B cell (primary cell): ENCODE data around the gene RUFY1. TPM values are rescaled to one million over a fixed set of nuclear protein-coding genes. Genes with fewer than 3 reads are reported as not detected.
"Not testable (repeated sequence)": the region's sequence is repeated elsewhere in the genome, so short reads cannot be mapped to it uniquely, and the experiment has no call there.

Source experiments
- ATAC-seq: fragments of 200-7000 bp; cut with Tn5 transposase; one replicate; pipeline ENCODE4 v1.10.0; 2021; ENCODE audit warnings: low read depth, mild to moderate bottlenecking, moderate number of reproducible peaks, moderate library complexity
- CTCF ChIA-PET: fragments of 350-600 bp; sonication (Branson Sonifier 250); formaldehyde crosslinking; loops from one replicate; lab custom pipeline; 2021; ENCODE audit warnings: antibody characterized with exemption, inconsistent platforms; lab: Charles Lee
- POLR2A ChIA-PET: fragments of 350-600 bp; sonication (Branson Sonifier 250); formaldehyde crosslinking; loops from one replicate; lab custom pipeline; 2021; ENCODE audit warnings: antibody characterized with exemption; lab: Charles Lee
- DNase-seq: peaks from one replicate; pipeline ENCODE4 v3.0.0; 2013
- H2AFZ ChIP-seq: 2 replicates; pipeline ENCODE4 v1.6.1; 2012; ENCODE audit warnings: mild to moderate bottlenecking, low read depth, low read length; ENCODE audit not compliant: insufficient read depth, poor library complexity, severe bottlenecking
- H3K27ac ChIP-seq, 2 donors: 1 replicate in 1 of 2; 2 replicates in 1 of 2; pipeline ENCODE4 v1.5.1; 2012 to 2013; ENCODE audit warnings: low read length in 2 of 2, mild to moderate bottlenecking in 2 of 2, moderate library complexity in 1 of 2
- H3K27me3 ChIP-seq, 4 experiments: fragments of 200-600 bp in 1 of 4; sonication (generic) in 1 of 4; replicated peaks in 1 of 4; 1 replicate in 2 of 4; 2 replicates in 2 of 4; pipeline versions ENCODE4 v1.6.1 to v1.7.0; 2013 to 2016; ENCODE audit warnings: low read length in 3 of 4, mild to moderate bottlenecking in 2 of 4, mixed read lengths in 1 of 4, moderate library complexity in 1 of 4; ENCODE audit not compliant: insufficient read depth in 4 of 4, control insufficient read depth in 3 of 4; ENCODE audit errors: control extremely low read depth in 1 of 4
- H3K36me3 ChIP-seq, 2 experiments: replicated peaks in 1 of 2; 1 replicate in 1 of 2; 2 replicates in 1 of 2; pipeline versions ENCODE4 v1.6.1 to v1.7.1; 2013; ENCODE audit warnings: low read length in 1 of 2; ENCODE audit not compliant: insufficient read depth in 2 of 2, control insufficient read depth in 1 of 2; ENCODE audit errors: control extremely low read depth in 1 of 2, extremely low read depth in 1 of 2
- H3K4me1 ChIP-seq, 2 donors: fragments of 200-600 bp in 1 of 2; sonication (generic) in 1 of 2; 1 replicate in 1 of 2; 2 replicates in 1 of 2; pipeline versions ENCODE4 v1.5.1 to v1.6.1; 2013 to 2017; ENCODE audit warnings: low read length in 2 of 2; ENCODE audit not compliant: control insufficient read depth in 2 of 2, insufficient read depth in 2 of 2
- H3K4me2 ChIP-seq: replicated peaks from 2 replicates; pipeline ENCODE3; 2012; ENCODE audit warnings: mild to moderate bottlenecking, low read depth, low read length; ENCODE audit not compliant: poor library complexity, severe bottlenecking
- H3K4me3 ChIP-seq, 5 experiments: fragments of 200-600 bp in 1 of 5; sonication (generic) in 1 of 5; 1 replicate in 3 of 5; 2 replicates in 2 of 5; pipeline versions ENCODE4 v1.5.1 to v1.7.0; 2011 to 2016; ENCODE audit warnings: low read length in 4 of 5, mild to moderate bottlenecking in 4 of 5, low read depth in 2 of 5, control low read depth in 1 of 5, moderate library complexity in 1 of 5; ENCODE audit not compliant: insufficient read depth in 1 of 5; ENCODE audit errors: control extremely low read depth in 1 of 5, extremely low read depth in 1 of 5
- H3K79me2 ChIP-seq: fragments of 200-600 bp; sonication (generic); one replicate; pipeline ENCODE4 v1.6.0; 2016; ENCODE audit warnings: low read length; ENCODE audit not compliant: control insufficient read depth, insufficient read depth
- H3K9ac ChIP-seq: fragments of 200-600 bp; sonication (generic); 2 replicates; pipeline ENCODE4 v1.6.1; 2017; ENCODE audit warnings: mild to moderate bottlenecking, low read length, moderate library complexity
- H3K9me3 ChIP-seq, 3 donors: one replicate each; pipeline versions ENCODE4 v1.6.1 to v1.7.1; 2013; ENCODE audit warnings: low read length in 2 of 3; ENCODE audit not compliant: control insufficient read depth in 2 of 3, insufficient read depth in 1 of 3; ENCODE audit errors: control extremely low read depth in 1 of 3
- H4K20me1 ChIP-seq: 2 replicates; pipeline ENCODE4 v1.6.0; 2012; ENCODE audit warnings: mild to moderate bottlenecking, low read length; ENCODE audit not compliant: insufficient read depth, control insufficient read depth, poor library complexity, severe bottlenecking
- H3K27ac Mint-ChIP-seq: one replicate; pipeline ENCODE4 v1.8.0; 2021; ENCODE audit warnings: mixed read lengths
- H3K27me3 Mint-ChIP-seq: one replicate; pipeline ENCODE4 v1.8.0; 2021; ENCODE audit warnings: mixed read lengths
- H3K4me1 Mint-ChIP-seq: one replicate; pipeline ENCODE4 v1.8.0; 2021; ENCODE audit warnings: mixed read lengths
- H3K4me3 Mint-ChIP-seq: one replicate; pipeline ENCODE4 v1.8.0; 2021; ENCODE audit warnings: mixed read lengths
- H3K9me3 Mint-ChIP-seq: one replicate; pipeline ENCODE4 v1.8.0; 2022; ENCODE audit warnings: mixed read lengths; ENCODE audit not compliant: insufficient read depth
- EZH2 ChIP-seq: IDR thresholded peaks from 2 replicates; pipeline ENCODE4 v1.6.1; 2012; ENCODE audit warnings: borderline replicate concordance, low read depth, mild to moderate bottlenecking, moderate library complexity, low read length; ENCODE audit not compliant: insufficient read depth, poor library complexity, severe bottlenecking
- WGBS: methylation state at CpG from one replicate; pipeline ENCODE4 v1.1.5; 2013; ENCODE audit warnings: missing lambda C conversion rate; ENCODE audit not compliant: insufficient coverage; 5-methylcytosine and 5-hydroxymethylcytosine counted together
- intact Hi-C: fragments of 100-400 bp; cut with micrococcal nuclease; formaldehyde crosslinking; loops from one replicate; pipeline ENCODE4 v1.10.0; 2022
- polyA plus RNA-seq: library from polyadenylated mRNA; depleted of rRNA; stranded (reverse); fragments of >200 nt; gene quantifications from 2 replicates; pipeline ENCODE4 v1.2.3, GENCODE V29; 2012
- total RNA-seq, 2 donors: library from RNA; stranded (reverse); fragments of 120-200 nt in 1 of 2; gene quantifications; 1 replicate in 1 of 2; 2 replicates in 1 of 2; pipeline versions ENCODE4 v1.2.3 to v1.2.4, GENCODE V29; 2013 to 2022
- TF ChIP-seq, protein P1 (sequence below): fragments of 200-600 bp; IDR thresholded peaks from one replicate; pipeline ENCODE4 v1.8.0; 2022; ENCODE audit warnings: antibody characterized with exemption, mild to moderate bottlenecking

Gene RUFY1
- total and polyA plus RNA-seq, 2 donors (not counting 1 experiment from before 2014, with no cell fraction given), result 38.5 to 99.8 TPM

DNA sequence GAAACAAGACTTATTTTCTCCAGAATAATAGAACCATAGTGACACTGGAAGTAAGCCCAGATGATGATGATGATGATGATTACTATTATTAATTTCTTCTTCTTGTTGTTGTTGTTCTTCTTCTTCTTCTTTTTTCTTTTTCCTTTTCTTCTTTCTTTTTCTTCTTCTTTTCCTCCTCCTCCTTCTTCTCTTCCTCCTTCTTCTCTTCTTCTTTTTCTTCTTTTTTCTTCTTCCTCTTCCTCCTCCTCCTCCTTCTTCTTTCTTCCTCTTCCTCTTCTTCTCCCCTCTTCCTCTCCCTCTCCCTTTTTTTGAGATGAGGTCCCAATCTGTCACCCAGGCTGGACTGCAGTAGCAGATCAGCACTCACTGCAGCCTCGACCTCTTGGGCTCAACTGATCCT, 40.5 kb upstream of the RUFY1 start:
- H3K4me1 ChIP-seq, result peaks cover 0 to 11% of the 10 kb centered on the region in 2 donors
- Mint-ChIP-seq H3K9me3 (no peaks in the 10 kb centered on the region), H3K27me3 (no peaks in the 10 kb centered on the region), H3K27ac (no peak overlapping the region), H3K4me3 (no peak overlapping the region), H3K4me1 (peaks cover 8% of the 10 kb centered on the region)
- H3K4me2 ChIP-seq, result no peak overlapping the region
- DNase-seq, result no peak
- H3K27me3 ChIP-seq, result peaks cover 0 to 3% (median 0%) of the 10 kb centered on the region in 4 experiments
- H2AFZ ChIP-seq, result no peak overlapping the region
- no peaks in the 10 kb centered on the region for H4K20me1 ChIP-seq
- intact Hi-C loops, result no loop called here
- no peak overlapping the region for H3K4me3 ChIP-seq
- 80% methylated on average over 1 of the region's 1 CpG for WGBS
- CTCF ChIA-PET, result no interaction called here
- no peaks in the 10 kb centered on the region for H3K36me3 ChIP-seq
- POLR2A ChIA-PET, result interaction anchor here (0.7 kb wide), 1 partner anchor 24 kb away, joined by 6 read pairs; no protein-coding TSS in a partner anchor
- no peak for ATAC-seq
- no peak overlapping the region for H3K27ac ChIP-seq
- H3K79me2 ChIP-seq, result no peaks in the 10 kb centered on the region
- no peak for TF ChIP-seq EZH2
- TF ChIP-seq, protein P1, sequence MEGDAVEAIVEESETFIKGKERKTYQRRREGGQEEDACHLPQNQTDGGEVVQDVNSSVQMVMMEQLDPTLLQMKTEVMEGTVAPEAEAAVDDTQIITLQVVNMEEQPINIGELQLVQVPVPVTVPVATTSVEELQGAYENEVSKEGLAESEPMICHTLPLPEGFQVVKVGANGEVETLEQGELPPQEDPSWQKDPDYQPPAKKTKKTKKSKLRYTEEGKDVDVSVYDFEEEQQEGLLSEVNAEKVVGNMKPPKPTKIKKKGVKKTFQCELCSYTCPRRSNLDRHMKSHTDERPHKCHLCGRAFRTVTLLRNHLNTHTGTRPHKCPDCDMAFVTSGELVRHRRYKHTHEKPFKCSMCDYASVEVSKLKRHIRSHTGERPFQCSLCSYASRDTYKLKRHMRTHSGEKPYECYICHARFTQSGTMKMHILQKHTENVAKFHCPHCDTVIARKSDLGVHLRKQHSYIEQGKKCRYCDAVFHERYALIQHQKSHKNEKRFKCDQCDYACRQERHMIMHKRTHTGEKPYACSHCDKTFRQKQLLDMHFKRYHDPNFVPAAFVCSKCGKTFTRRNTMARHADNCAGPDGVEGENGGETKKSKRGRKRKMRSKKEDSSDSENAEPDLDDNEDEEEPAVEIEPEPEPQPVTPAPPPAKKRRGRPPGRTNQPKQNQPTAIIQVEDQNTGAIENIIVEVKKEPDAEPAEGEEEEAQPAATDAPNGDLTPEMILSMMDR, result no peak
- no peak overlapping the region for H3K9ac ChIP-seq
- no peaks in the 10 kb centered on the region for H3K9me3 ChIP-seq

DNA sequence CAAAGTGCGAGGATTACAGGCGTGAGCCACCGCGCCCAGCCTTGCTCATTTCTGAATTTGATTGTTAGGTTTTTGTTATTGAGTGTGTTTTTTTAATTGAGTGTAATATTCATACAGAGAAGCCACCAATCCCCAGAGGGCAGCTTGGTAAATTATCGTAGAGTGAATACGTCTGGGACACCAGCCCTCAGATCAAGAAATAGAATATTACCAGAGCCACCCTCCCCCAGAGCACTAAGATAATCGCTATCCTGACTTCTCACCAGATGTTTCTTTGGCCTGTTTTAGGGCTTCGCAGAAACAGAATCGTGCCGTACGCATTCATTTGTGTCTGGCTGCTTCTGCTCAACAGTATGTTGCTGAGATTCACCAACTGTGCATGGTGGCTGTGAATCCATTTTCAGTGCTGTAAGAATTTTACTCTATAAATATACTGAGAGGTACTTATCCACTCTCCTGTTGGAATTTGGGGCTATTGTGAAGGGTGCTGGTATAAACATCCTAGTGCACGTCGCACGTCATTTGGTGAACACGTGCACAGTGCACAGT, 37.8 kb upstream of the RUFY1 start:
- Histone ChIP-seq H3K27me3 (peaks cover 0 to 3% (median 0%) of the 10 kb centered on the region in 4 experiments), H3K27ac (no peak overlapping the region), H3K4me3 (no peak overlapping the region), H3K9me3 (no peaks in the 10 kb centered on the region), H3K4me2 (no peak overlapping the region), H3K4me1 (peaks cover 0 to 11% of the 10 kb centered on the region in 2 donors), H4K20me1 (no peaks in the 10 kb centered on the region), H3K9ac (no peak overlapping the region), H3K36me3 (no peaks in the 10 kb centered on the region), H2AFZ (no peak overlapping the region), H3K79me2 (no peaks in the 10 kb centered on the region)
- H3K4me3 Mint-ChIP-seq, result no peak overlapping the region
- ATAC-seq, result no peak
- ChIA-PET CTCF (no interaction called here), POLR2A (no interaction called here)
- intact Hi-C loops, result no loop called here
- no peak for TF ChIP-seq EZH2
- TF ChIP-seq, protein P1, result no peak
- no peak for DNase-seq
- no peak overlapping the region for H3K27ac Mint-ChIP-seq
- H3K27me3 Mint-ChIP-seq, result peaks cover 5% of the 10 kb centered on the region
- H3K4me1 Mint-ChIP-seq, result peaks cover 8% of the 10 kb centered on the region
- 70% methylated on average over 10 of the region's 15 CpGs for WGBS
- H3K9me3 Mint-ChIP-seq, result no peaks in the 10 kb centered on the region

DNA sequence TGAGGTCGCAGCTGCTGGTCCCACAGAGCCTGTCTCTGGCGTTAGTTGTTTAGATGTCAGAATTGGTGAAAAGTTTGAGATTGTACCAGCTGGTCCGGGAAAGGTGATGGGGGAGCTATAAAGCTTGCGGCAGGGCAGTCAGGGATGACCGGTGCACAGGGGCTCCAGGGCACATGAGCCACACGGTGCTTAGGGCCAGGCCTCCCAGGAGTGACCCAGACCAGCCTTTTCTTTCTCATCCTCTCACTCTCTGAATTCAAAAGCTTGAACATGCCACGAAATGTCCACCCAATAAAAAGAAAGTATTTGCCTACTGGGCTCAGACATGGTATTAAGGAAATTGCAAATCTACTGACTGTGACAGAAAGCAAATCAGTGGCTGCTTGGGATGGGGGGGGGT, 34.9 kb upstream of the RUFY1 start:
- H3K4me3 Mint-ChIP-seq, H3K27ac ChIP-seq, H3K79me2 ChIP-seq, H3K4me1 Mint-ChIP-seq, H3K36me3 ChIP-seq, H2AFZ ChIP-seq, H3K9ac ChIP-seq, H3K4me2 ChIP-seq, H3K27me3 ChIP-seq, H3K9me3 Mint-ChIP-seq, H4K20me1 ChIP-seq, POLR2A ChIA-PET, H3K9me3 ChIP-seq, H3K27ac Mint-ChIP-seq, H3K4me1 ChIP-seq, intact Hi-C loops, DNase-seq, H3K4me3 ChIP-seq, CTCF ChIA-PET, H3K27me3 Mint-ChIP-seq, ATAC-seq: not testable (repeated sequence)
- no CpG with 5 or more reads among the region's 7 CpGs for WGBS
